ENCODE measurements around the gene GBP3.
"Not testable (repeated sequence)": the region's sequence is repeated elsewhere in the genome, so short reads cannot be mapped to it uniquely, and the experiment has no call there.

Gene GBP3

DNA sequence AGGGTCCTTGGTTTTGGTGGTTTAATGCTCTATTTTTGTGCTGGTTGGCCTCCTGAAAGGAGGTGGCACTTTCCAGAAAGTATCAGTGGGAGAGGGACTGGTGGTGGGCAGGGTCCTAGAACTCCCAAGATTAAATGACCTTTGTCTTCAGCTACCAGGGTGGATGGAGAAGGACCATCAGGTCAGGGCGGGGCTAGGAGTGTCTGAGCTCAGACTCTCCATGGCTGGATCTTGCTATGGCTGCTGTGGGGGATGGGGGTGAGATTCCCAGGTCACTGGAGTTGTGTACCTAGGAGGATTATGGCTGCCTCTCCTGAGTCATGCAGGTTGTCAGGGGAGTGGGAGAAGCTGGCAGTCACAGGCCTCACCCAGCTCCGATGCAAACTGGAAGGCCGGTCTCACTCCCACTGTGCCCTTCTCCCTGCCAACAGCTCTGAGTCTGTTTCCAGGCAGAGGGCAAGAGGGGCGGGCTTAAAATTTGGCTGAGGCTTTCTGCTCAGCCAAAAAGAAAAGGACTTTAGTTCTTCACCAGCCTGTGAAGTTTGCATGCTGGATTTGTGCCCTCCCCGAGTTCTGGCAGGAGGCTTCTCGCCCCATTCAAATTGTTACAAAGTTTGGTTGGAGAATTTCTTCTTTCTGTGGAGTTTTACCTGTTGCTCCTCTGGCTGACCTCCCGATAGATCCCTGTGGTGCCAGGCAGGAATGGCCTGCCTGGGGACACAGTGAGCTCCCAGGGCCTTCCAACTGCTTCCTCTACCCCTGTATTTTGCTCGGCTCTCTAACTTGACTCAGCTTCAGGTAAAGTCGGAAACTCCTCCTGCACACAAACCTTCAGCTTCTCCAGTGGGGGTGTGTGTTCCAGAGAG, 17.1 kb downstream of the GBP3 start:
- no peak overlapping the region for H3K4me3 ChIP-seq (ENCODE audit: low read depth, low read length)

DNA sequence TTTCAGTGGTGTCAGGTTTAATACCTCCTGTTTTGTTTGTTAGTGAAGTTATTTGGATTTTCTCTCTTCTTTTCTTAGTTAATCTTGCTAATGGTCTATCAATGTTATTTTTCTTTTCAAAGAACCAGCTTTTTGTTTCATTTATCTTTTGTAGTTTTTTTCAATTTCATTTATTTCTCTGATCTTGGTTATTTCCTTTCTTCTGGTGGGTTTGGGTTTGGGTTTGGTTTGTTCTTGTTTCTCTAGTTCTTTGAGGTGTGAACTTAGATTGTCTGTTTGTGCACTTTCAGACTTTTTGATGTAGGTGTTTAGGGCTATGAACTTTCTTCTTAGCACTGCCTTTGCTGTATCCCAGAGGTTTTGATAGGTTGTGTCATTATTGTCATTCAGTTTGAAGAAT, 20.5 kb downstream of the GBP3 start:
- H3K27ac ChIP-seq; in situ Hi-C loops (cut with HindIII; ENCODE audit: low pct_ligation_motif_present, low sequenced_read_pairs); H3K27me3 ChIP-seq (replicated peaks); H3K4me3 ChIP-seq (ENCODE audit: low read depth, low read length); DNase-seq: not testable (repeated sequence)
- H3K36me3 ChIP-seq (replicated peaks), result peaks cover 18% of the 10 kb centered on the region

More for the DNA sequence above, 17.1 kb downstream of the GBP3 start:
- in situ Hi-C loops (cut with HindIII; ENCODE audit: low pct_ligation_motif_present, low sequenced_read_pairs), result no loop called here
- no peak for DNase-seq
- TF ChIP-seq, protein P1, sequence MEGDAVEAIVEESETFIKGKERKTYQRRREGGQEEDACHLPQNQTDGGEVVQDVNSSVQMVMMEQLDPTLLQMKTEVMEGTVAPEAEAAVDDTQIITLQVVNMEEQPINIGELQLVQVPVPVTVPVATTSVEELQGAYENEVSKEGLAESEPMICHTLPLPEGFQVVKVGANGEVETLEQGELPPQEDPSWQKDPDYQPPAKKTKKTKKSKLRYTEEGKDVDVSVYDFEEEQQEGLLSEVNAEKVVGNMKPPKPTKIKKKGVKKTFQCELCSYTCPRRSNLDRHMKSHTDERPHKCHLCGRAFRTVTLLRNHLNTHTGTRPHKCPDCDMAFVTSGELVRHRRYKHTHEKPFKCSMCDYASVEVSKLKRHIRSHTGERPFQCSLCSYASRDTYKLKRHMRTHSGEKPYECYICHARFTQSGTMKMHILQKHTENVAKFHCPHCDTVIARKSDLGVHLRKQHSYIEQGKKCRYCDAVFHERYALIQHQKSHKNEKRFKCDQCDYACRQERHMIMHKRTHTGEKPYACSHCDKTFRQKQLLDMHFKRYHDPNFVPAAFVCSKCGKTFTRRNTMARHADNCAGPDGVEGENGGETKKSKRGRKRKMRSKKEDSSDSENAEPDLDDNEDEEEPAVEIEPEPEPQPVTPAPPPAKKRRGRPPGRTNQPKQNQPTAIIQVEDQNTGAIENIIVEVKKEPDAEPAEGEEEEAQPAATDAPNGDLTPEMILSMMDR (IDR thresholded peaks at IDR 0.05; ENCODE audit: low read depth, low read length, missing control alignments), result no peak
- no peak overlapping the region for H3K27ac ChIP-seq
- H3K27me3 ChIP-seq (replicated peaks), result no peaks in the 10 kb centered on the region
- H3K36me3 ChIP-seq (replicated peaks), result peaks cover 44% of the 10 kb centered on the region

DNA sequence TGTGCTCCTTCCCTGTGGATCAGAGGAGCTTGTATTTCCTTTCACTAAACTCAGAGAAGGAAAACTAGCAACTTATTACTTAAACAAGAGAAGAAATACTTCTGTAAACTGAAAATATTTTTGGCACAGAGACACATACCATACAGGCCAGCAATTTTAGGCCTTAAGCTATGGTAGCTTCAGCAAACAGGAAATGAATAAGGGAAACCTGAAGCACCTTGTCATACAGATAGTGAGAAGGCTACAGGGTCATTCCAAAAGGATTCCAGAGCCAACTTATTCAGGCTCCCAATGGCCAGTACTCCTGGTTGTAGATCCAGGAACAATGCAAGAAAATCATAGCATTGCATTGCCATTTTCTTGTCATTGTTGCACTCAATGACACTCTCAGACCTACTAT, 21.2 kb downstream of the GBP3 start:
- DNase-seq, result no peak
- TF ChIP-seq, protein P1 (IDR thresholded peaks at IDR 0.05; ENCODE audit: low read depth, low read length, missing control alignments), result no peak
- no peak overlapping the region for H3K27ac ChIP-seq
- in situ Hi-C loops (cut with HindIII; ENCODE audit: low pct_ligation_motif_present, low sequenced_read_pairs), result no loop called here
- no peaks in the 10 kb centered on the region for H3K27me3 ChIP-seq (replicated peaks)
- no peak overlapping the region for H3K4me3 ChIP-seq (ENCODE audit: low read depth, low read length)
- peaks cover 17% of the 10 kb centered on the region for H3K36me3 ChIP-seq (replicated peaks)

DNA sequence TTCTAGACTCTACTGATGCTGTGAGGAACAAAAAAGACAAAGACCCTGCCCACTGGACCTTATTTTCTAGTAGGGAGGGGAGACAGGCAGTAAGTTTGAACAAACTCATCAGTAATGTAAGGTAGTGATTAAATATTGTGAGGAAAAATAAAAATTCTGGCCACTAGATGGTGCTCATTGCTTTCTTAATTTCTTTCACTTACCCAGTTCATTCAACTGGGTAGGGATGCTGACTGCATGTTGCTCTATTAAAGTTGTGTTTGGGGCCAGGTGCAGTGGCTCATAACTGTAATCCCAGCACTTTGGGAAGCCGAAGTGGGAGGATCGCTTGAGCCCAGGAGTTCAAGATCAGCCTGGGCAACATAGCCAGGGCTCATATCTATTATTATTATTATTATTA, 23.9 kb downstream of the GBP3 start:
- in situ Hi-C loops (cut with HindIII; ENCODE audit: low pct_ligation_motif_present, low sequenced_read_pairs), result no loop called here
- no peak overlapping the region for H3K27ac ChIP-seq
- TF ChIP-seq, protein P1 (IDR thresholded peaks at IDR 0.05; ENCODE audit: low read depth, low read length, missing control alignments), result peak; percentile 13
- H3K27me3 ChIP-seq (replicated peaks), result no peaks in the 10 kb centered on the region
- peak; percentile 18 for DNase-seq
- no peaks in the 10 kb centered on the region for H3K36me3 ChIP-seq (replicated peaks)
- H3K4me3 ChIP-seq (ENCODE audit: low read depth, low read length), result no peak overlapping the region

DNA sequence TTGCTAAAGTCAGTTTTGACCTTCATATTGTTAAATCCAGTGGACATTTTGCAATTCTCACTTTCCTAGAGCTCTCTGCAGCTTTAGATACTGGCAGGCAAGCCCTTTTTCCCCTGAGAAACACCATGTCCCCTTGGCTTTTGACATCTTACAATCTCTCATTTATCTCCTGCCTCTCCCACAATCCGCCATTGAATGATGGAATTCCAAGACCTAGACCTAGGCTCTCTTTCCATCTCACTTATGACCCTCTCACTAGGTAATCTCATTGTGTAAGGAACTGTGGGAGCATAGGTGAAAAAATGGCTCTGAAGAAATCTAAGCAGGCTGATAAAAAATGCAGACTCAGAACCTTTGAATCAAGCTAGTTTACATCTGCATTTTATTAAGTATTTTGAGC, 32.2 kb downstream of the GBP3 start:
- H3K27ac ChIP-seq, result no peak overlapping the region
- DNase-seq, result no peak
- TF ChIP-seq, protein P1 (IDR thresholded peaks at IDR 0.05; ENCODE audit: low read depth, low read length, missing control alignments), result no peak
- no peak overlapping the region for H3K4me3 ChIP-seq (ENCODE audit: low read depth, low read length)
- in situ Hi-C loops (cut with HindIII; ENCODE audit: low pct_ligation_motif_present, low sequenced_read_pairs), result no loop called here
- no peaks in the 10 kb centered on the region for H3K36me3 ChIP-seq (replicated peaks)
- H3K27me3 ChIP-seq (replicated peaks), result no peaks in the 10 kb centered on the region

DNA sequence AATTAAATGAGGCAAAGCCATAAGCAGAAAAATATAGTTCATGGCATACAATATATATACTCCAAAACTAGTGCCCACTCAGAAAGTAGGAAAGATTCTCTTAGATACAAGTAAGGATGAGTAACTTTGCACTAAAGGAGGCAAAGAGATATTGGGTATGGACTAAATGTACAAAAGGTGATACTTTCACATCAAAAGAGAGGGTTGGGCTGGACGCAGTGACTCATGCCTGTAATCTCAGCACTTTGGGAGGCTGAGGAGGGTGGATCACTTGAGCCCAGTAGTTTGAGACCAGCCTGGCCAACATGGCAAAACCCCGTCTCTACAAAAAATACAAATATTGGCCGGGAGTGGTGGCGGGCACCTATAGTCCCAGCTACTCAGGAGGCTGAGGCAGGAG, 37.0 kb downstream of the GBP3 start:
- no peak for DNase-seq
- peaks cover 8% of the 10 kb centered on the region for H3K36me3 ChIP-seq (replicated peaks)
- TF ChIP-seq, protein P1 (IDR thresholded peaks at IDR 0.05; ENCODE audit: low read depth, low read length, missing control alignments), result no peak
- H3K27ac ChIP-seq, result peak overlapping the region; percentile 69
- in situ Hi-C loops (cut with HindIII; ENCODE audit: low pct_ligation_motif_present, low sequenced_read_pairs), result no loop called here
- H3K27me3 ChIP-seq (replicated peaks), result no peaks in the 10 kb centered on the region
- no peak overlapping the region for H3K4me3 ChIP-seq (ENCODE audit: low read depth, low read length)

Measured in brain microvascular endothelial cell (primary cell).